Neural cell (in vitro differentiated cells): ENCODE data around the gene EXOC4. TPM values are rescaled to one million over a fixed set of nuclear protein-coding genes. Genes with fewer than 3 reads are reported as not detected.

Experiments used
- H2AFZ ChIP-seq: fragments of 200-600, 300-800 bp; sonication (generic), shearing (Covaris generic); 2 replicates; pipeline ENCODE4 v1.6.0; 2014; ENCODE audit warnings: low read depth, mild to moderate bottlenecking, antibody characterized with exemption, low read length, moderate library complexity
- H3F3A ChIP-seq: fragments of 200-600 bp; shearing (Covaris generic); 2 replicates; pipeline ENCODE4 v1.6.1; 2016; ENCODE audit warnings: mild to moderate bottlenecking, moderate library complexity, mixed read lengths, antibody characterized with exemption, low read length; ENCODE audit not compliant: insufficient read depth, poor library complexity, severe bottlenecking
- H3K27ac ChIP-seq: fragments of 200-600, 300-800 bp; sonication (generic), shearing (Covaris generic); 2 replicates; pipeline ENCODE4 v1.5.1; 2014; ENCODE audit warnings: mild to moderate bottlenecking, low read length, moderate library complexity
- H3K27me3 ChIP-seq: fragments of 300-800, 200-600 bp; sonication (generic), shearing (Covaris generic); 2 replicates; pipeline ENCODE4 v1.6.0; 2014; ENCODE audit warnings: mild to moderate bottlenecking, low read depth, low read length, moderate library complexity; ENCODE audit not compliant: insufficient read depth
- H3K36me3 ChIP-seq: fragments of 300-800, 200-600 bp; sonication (generic), shearing (Covaris generic); 2 replicates; pipeline ENCODE4 v1.5.1; 2014; ENCODE audit warnings: mild to moderate bottlenecking, antibody characterized with exemption, low read length, moderate library complexity; ENCODE audit not compliant: insufficient read depth
- H3K4me2 ChIP-seq: fragments of 300-800, 200-600 bp; sonication (generic), shearing (Covaris generic); 2 replicates; pipeline ENCODE4 v1.6.0; 2014; ENCODE audit warnings: mild to moderate bottlenecking, low read length
- H3K4me3 ChIP-seq: fragments of 300-800, 200-600 bp; sonication (generic), shearing (Covaris generic); 2 replicates; pipeline ENCODE4 v1.5.1; 2014; ENCODE audit warnings: mild to moderate bottlenecking, low read length, moderate library complexity
- H3K79me2 ChIP-seq: fragments of 200-600 bp; shearing (Covaris generic); replicated peaks from 2 replicates; pipeline ENCODE4 v1.6.0; 2014; ENCODE audit warnings: mild to moderate bottlenecking, low read length, moderate library complexity; ENCODE audit not compliant: insufficient read depth
- H3K9ac ChIP-seq: fragments of 300-800, 200-600 bp; sonication (generic), shearing (Covaris generic); 2 replicates; pipeline ENCODE4 v1.6.1; 2016; ENCODE audit warnings: mild to moderate bottlenecking, low read length, mixed read lengths
- H3K9me2 ChIP-seq: fragments of 200-600 bp; shearing (Covaris generic); 2 replicates; pipeline ENCODE4 v1.6.1; 2016; ENCODE audit warnings: mild to moderate bottlenecking, low read length, mixed read lengths; ENCODE audit not compliant: insufficient read depth
- H3K9me3 ChIP-seq: fragments of 200-600, 300-800 bp; sonication (generic), shearing (Covaris generic); 2 replicates; pipeline ENCODE4 v1.6.1; 2016; ENCODE audit warnings: mild to moderate bottlenecking, mixed run types, low read length, moderate library complexity, mixed read lengths
- H4K20me1 ChIP-seq: fragments of 200-600 bp; shearing (Covaris generic); 2 replicates; pipeline ENCODE4 v1.6.1; 2016; ENCODE audit warnings: mild to moderate bottlenecking, mixed run types; ENCODE audit not compliant: insufficient read depth
- CTCF ChIP-seq: fragments of 450-650 bp; IDR thresholded peaks from 2 replicates; pipeline ENCODE4 v1.5.1; 2014; ENCODE audit warnings: antibody characterized with exemption, mild to moderate bottlenecking, moderate library complexity; ENCODE audit not compliant: poor library complexity, severe bottlenecking
- EP300 ChIP-seq: fragments of 450-650 bp; conservative IDR thresholded peaks from 2 replicates; pipeline ENCODE4 v1.6.1; 2014; ENCODE audit warnings: antibody characterized with exemption, mild to moderate bottlenecking, moderate library complexity; ENCODE audit not compliant: poor library complexity, severe bottlenecking
- EZH2 ChIP-seq: fragments of 200-600, 300-800 bp; shearing (Covaris generic), sonication (generic); IDR thresholded peaks from 2 replicates; pipeline ENCODE4 v1.6.1; 2014; ENCODE audit warnings: antibody characterized with exemption, low read length, borderline replicate concordance, mild to moderate bottlenecking; ENCODE audit not compliant: insufficient read depth, poor library complexity, severe bottlenecking
- MXI1 ChIP-seq: fragments of 450-650 bp; conservative IDR thresholded peaks from 2 replicates; pipeline ENCODE4 v1.6.1; 2014; ENCODE audit warnings: antibody characterized with exemption, mild to moderate bottlenecking; ENCODE audit not compliant: poor library complexity, severe bottlenecking
- POLR2AphosphoS5 ChIP-seq: IDR thresholded peaks from 2 replicates; pipeline ENCODE4 v1.6.1; 2012
- RAD21 ChIP-seq: fragments of 450-650 bp; conservative IDR thresholded peaks from 2 replicates; pipeline ENCODE4 v1.6.1; 2014; ENCODE audit warnings: antibody characterized with exemption, mild to moderate bottlenecking, moderate library complexity
- SMC3 ChIP-seq: fragments of 450-650 bp; conservative IDR thresholded peaks from 2 replicates; pipeline ENCODE4 v1.6.1; 2014; ENCODE audit warnings: antibody characterized with exemption, mild to moderate bottlenecking, moderate library complexity; ENCODE audit not compliant: poor library complexity
- TAF1 ChIP-seq: IDR thresholded peaks from 2 replicates; pipeline ENCODE4 v1.6.1; 2012; ENCODE audit warnings: low read depth
- polyA plus RNA-seq: library from polyadenylated mRNA; depleted of rRNA; stranded (reverse); fragments of >200 nt; gene quantifications from 2 replicates; pipeline ENCODE4 v1.2.3, GENCODE V29; 2014
- TF ChIP-seq, protein P1 (sequence below): IDR thresholded peaks from 2 replicates; pipeline ENCODE4 v1.6.1; 2012; ENCODE audit warnings: borderline replicate concordance

Gene EXOC4
- polyA plus RNA-seq, 1 donor from 2014 or later, result 36.5 TPM

DNA sequence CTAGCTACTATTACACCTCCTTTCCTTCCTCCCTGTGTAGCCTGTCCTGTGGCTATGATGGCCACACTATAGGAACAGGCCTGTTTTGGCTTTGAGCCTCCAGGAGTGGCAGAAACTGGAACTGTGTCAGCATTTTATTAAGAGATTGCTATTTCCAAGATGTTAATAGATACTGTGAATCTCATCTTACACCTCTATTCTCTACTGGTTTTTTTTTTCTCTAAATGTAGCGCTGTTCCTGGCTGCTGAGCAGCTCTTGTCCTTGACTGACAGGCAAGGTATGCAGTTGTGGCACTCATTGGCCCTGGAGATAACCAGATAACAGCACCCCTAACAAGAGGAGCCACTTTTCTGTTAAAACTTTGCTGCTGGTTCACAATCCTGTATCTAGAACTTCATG, 119.5 kb downstream of the EXOC4 start:
- Histone ChIP-seq H2AFZ (no peak overlapping the region), H3K27ac (no peak overlapping the region), H3K9ac (no peak overlapping the region), H3K4me2 (no peak overlapping the region), H4K20me1 (no peaks in the 10 kb centered on the region), H3K4me3 (no peak overlapping the region), H3K27me3 (no peaks in the 10 kb centered on the region), H3K36me3 (no peaks in the 10 kb centered on the region), H3K9me3 (no peaks in the 10 kb centered on the region), H3F3A (no peaks in the 10 kb centered on the region), H3K79me2 (no peaks in the 10 kb centered on the region), H3K9me2 (no peaks in the 10 kb centered on the region)
- TF ChIP-seq EP300, result no peak
- TF ChIP-seq MXI1, result no peak
- no peak for TF ChIP-seq EZH2
- TF ChIP-seq RAD21, result no peak
- TF ChIP-seq TAF1, result no peak
- TF ChIP-seq SMC3, result no peak

DNA sequence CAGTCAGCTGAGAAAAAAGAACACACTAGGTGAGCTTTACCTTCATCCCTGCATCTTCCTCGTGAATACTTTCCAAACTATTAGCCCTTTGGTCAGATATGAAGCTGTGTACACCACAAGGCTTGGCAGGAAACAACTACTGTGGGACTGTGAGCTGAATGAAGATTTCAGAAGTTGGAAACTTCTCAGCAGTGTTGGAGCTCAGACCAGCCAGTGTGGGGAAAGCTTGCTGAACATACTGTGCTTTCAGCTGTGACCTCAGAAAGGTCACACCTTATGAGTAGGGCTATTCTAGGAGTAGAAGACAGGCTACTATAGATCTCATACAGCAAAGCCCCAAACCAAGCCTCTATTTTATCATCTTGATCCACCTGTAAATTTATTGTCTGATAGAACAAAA, 123.6 kb downstream of the EXOC4 start:
- no peak overlapping the region for H3K4me3 ChIP-seq
- H3K4me2 ChIP-seq, result no peak overlapping the region
- H3K27ac ChIP-seq, result no peak overlapping the region
- H2AFZ ChIP-seq, result no peak overlapping the region
- no peak overlapping the region for H3K9ac ChIP-seq
- H4K20me1 ChIP-seq, result no peaks in the 10 kb centered on the region
- H3K9me3 ChIP-seq, result no peaks in the 10 kb centered on the region
- no peaks in the 10 kb centered on the region for H3K27me3 ChIP-seq
- H3F3A ChIP-seq, result no peaks in the 10 kb centered on the region
- no peaks in the 10 kb centered on the region for H3K9me2 ChIP-seq
- no peaks in the 10 kb centered on the region for H3K36me3 ChIP-seq
- H3K79me2 ChIP-seq, result no peaks in the 10 kb centered on the region
- TF ChIP-seq, protein P1, sequence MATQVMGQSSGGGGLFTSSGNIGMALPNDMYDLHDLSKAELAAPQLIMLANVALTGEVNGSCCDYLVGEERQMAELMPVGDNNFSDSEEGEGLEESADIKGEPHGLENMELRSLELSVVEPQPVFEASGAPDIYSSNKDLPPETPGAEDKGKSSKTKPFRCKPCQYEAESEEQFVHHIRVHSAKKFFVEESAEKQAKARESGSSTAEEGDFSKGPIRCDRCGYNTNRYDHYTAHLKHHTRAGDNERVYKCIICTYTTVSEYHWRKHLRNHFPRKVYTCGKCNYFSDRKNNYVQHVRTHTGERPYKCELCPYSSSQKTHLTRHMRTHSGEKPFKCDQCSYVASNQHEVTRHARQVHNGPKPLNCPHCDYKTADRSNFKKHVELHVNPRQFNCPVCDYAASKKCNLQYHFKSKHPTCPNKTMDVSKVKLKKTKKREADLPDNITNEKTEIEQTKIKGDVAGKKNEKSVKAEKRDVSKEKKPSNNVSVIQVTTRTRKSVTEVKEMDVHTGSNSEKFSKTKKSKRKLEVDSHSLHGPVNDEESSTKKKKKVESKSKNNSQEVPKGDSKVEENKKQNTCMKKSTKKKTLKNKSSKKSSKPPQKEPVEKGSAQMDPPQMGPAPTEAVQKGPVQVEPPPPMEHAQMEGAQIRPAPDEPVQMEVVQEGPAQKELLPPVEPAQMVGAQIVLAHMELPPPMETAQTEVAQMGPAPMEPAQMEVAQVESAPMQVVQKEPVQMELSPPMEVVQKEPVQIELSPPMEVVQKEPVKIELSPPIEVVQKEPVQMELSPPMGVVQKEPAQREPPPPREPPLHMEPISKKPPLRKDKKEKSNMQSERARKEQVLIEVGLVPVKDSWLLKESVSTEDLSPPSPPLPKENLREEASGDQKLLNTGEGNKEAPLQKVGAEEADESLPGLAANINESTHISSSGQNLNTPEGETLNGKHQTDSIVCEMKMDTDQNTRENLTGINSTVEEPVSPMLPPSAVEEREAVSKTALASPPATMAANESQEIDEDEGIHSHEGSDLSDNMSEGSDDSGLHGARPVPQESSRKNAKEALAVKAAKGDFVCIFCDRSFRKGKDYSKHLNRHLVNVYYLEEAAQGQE, result no peak
- no peak for TF ChIP-seq EP300
- TF ChIP-seq TAF1, result no peak
- no peak for TF ChIP-seq MXI1
- TF ChIP-seq RAD21, result no peak
- no peak for TF ChIP-seq SMC3

GRCh38 chr7:133381965-133382364, 129.1 kb downstream of the EXOC4 start:
- no peak overlapping the region for H2AFZ ChIP-seq
- H3K27ac ChIP-seq, result no peak overlapping the region
- no peaks in the 10 kb centered on the region for H3K9me3 ChIP-seq
- no peaks in the 10 kb centered on the region for H4K20me1 ChIP-seq
- H3K36me3 ChIP-seq, result no peaks in the 10 kb centered on the region
- no peaks in the 10 kb centered on the region for H3K79me2 ChIP-seq
- H3K4me3 ChIP-seq, result no peak overlapping the region
- TF ChIP-seq EZH2 (no peak), CTCF (no peak), TAF1 (no peak), EP300 (no peak), RAD21 (no peak), MXI1 (no peak), POLR2AphosphoS5 (no peak), SMC3 (no peak)
- TF ChIP-seq, protein P1, result no peak
- no peaks in the 10 kb centered on the region for H3K27me3 ChIP-seq
- no peak overlapping the region for H3K9ac ChIP-seq
- no peaks in the 10 kb centered on the region for H3K9me2 ChIP-seq
- H3K4me2 ChIP-seq, result no peak overlapping the region
- H3F3A ChIP-seq, result no peaks in the 10 kb centered on the region
